Occipital lobe (tissue), 1 donor: ENCODE results near the gene BRMS1L. TPM values are rescaled to one million over a fixed set of nuclear protein-coding genes. Genes with fewer than 3 reads are reported as not detected.

Source experiments
- total RNA-seq: library from RNA; depleted of rRNA; stranded (reverse); fragments of >200 nt; gene quantifications from one replicate; pipeline ENCODE4 v1.2.3, GENCODE V29; 2014

The BRMS1L gene
- total RNA-seq, 1 donor from 2014 or later, result 19.0 TPM

Other genes starting within 250 kb of the BRMS1L start
- 211 TPM for gene RALGAPA1, start 17.0 kb upstream of the BRMS1L start, total RNA-seq